NCI-H1417 treated with DMSO at 0.1 percent for 48 hours (cell line): ENCODE data around the gene RSPRY1.

Source experiments
- DNase-seq: peaks from one replicate; lab custom pipeline; 2025; lab: John Stamatoyannopoulos, UW

The RSPRY1 gene

DNA sequence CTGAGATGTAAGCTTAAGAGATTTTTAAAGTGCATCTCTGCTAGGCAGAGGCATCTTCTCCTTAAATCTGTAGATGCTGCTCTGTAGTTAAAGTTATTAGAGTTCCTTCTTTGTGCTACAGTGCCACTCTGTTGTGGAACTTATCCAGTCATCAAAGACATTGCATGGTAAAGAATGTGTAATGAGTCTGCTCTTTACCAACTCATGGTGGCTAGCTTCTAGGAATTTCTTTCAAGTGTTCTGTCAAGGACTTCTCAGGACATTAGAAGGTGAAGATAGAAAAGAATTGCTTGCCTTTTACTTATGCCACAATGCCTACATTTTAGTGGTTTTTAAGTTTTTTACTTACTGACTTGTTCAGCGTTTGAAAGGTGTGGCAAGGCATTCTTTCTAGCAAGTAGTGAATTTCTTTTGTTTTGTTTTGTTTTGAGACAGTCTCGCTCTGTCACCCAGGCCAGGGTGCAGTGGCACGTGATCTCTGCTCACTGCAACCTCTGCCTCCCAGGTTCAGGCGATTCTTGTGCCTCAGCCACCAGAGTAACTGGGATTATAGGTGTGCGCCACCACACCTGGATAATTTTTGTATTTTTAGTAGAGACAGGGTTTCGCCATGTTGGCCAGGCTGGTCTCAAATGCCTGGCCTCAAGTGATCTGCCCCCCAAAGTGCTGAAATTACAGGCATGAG, 38.7 kb downstream of the RSPRY1 start:
- no peak for DNase-seq

DNA sequence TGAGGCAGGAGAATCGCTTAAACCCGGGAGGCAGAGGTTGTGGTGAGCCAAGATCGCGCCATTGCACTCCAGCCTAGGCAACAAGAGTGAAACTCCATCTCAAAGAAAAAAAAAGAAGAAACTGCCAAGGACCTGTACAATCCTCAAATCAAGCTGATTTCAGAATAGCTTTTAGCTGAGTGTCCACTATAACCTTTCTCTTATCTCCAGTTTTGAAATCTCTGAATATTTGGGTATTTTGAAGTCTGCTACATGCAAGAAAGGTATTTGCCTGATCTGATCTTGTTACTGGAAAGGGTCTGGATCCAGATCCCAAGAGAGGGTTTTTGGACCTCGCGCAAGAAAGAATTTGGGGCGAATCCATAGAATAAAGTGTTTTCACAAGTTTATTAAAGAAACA, 39.8 kb downstream of the RSPRY1 start:
- no peak for DNase-seq

DNA sequence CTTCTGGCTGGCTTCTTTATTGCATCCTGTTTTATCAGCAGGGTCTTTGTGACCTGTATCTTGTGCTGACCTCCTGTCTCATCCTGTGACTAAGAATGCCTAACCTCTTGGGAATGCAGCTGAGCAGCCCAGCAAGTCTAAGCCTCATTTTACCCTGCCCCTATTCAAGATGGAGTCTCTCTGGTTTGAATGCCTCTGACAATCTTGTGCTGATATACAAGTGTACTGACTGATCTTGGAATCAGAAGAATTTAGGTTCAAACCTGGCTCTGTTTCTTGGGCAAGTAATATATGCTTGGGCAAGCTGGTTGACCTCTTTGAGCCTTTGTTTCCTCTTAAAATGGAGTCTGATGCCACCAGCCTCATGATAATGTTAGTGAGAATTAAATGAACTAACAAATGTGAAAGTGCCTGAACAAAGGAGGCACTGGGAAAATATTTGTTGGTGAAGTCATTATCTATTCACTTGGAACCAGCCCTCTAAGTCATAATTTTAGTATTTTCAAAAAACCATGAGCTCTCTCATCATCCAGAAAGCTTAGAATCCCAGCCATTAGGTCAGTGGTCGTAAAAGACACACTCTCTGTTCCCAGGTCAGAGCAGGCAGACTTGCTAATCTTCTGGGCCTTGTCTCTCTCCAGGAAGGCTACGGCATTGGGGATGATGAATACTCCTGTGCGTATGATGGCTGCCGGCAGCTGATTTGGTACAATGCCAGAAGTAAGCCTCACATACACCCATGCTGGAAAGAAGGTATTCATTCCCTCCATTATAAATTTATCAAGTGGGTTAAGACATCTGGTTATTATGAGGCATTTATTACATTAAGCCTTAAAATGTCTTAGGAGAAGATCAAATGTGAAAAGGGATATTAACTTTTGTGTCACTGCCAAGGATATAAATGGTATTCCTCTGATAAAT, 40.8 kb downstream of the RSPRY1 start:
- no peak for DNase-seq

- no peak for DNase-seq
Measured at GRCh38 chr16:57229079-57229478, 43.0 kb downstream of the RSPRY1 start.

DNA sequence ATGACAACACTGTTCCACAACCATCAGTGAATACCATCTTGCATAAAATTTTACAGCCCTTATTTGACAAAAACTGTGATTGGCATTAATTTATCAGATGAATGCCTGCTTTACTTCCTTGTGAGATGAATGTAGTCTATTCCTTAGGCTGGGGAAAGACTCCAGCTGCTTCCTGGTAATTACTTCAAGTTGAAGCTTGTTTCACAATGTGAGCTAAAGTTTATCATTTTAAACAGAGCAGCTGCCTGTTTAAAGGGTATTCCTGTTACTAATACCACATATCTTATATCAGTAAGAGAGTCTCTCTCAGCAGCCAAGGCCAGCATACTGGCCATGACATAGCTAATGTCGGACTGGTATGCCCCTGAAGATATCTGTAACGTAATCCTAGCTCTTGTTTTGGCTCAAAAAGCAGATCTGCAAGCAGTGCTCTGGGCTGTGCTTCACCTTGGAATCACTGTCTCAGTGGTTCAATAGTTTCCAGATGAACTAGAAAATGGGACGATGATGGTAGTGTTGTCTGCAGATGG, 45.8 kb downstream of the RSPRY1 start:
- DNase-seq = no peak

- no peak for DNase-seq
Measured at GRCh38 chr16:57233944-57234706, 48.0 kb downstream of the RSPRY1 start.

GRCh38 chr16:57234707-57235092, 48.6 kb downstream of the RSPRY1 start:
- no peak for DNase-seq

- DNase-seq = peak; percentile 20
Measured at GRCh38 chr16:57235128-57236021, 49.2 kb downstream of the RSPRY1 start.

DNA sequence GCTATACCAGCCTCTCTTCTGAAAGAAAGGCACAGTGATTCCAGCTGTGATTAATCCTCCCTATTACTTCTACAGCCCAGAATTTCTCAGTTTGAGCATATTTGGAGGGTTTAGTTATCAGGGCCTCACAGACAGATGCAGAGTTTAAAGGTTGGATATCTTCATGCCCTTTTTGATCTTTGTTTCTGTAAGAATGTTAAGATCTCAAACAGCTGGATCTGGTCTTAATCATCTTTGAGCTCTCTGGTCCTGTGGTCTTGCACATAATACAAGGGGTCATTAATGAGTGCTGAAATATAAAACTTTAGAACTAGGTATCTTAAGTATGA, 49.9 kb downstream of the RSPRY1 start:
- DNase-seq = no peak

- DNase-seq = no peak
Measured at GRCh38 chr16:57238682-57239081, 52.6 kb downstream of the RSPRY1 start.

- no peak for DNase-seq
Measured at GRCh38 chr16:57239107-57239506, 53.0 kb downstream of the RSPRY1 start.

- DNase-seq = no peak
Measured at GRCh38 chr16:57240851-57241250, 54.7 kb downstream of the RSPRY1 start.

DNA sequence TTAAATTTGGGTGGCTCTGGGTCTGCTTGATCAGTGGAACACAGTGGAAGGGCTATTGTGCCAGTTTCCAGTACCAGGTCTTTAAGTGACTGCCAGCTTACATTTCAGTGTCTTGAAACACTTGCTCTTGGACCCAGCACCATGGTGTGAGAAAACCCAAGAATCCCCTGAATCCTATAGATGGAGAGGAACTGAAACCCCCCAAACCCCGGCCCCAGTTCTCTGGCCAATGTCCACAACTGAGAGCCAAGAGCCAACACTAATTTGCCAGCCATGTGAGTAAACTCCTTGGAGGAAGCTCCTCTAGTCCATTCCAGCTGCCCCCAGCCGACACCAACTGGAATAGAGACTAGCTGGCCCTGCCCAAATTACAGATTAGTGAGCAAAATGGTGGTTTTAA, 56.5 kb downstream of the RSPRY1 start:
- no peak for DNase-seq

DNA sequence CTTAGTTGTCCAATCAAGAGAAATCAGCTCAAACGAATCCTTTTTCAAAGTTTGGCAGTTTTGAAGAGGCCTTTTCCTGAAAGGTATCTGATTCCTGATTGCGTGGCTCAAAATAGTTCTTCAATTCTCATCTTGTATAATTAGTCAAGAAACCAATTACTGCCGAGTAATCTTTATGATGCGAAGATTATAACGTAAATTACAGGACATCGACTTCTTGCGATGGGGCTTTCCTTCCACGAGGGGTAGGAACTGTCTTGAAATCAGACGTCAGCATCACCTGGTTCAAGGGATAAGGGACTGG, 58.3 kb downstream of the RSPRY1 start:
- DNase-seq = no peak

- DNase-seq = peak; percentile 91
Measured at GRCh38 chr16:57244767-57245471, 58.8 kb downstream of the RSPRY1 start, which contains the start of gene ARL2BP. Gene ARL2BP, plus strand, starts transcription at chr16:57245259. Its CDS starts 109 bp downstream, at chr16:57245368.

DNA sequence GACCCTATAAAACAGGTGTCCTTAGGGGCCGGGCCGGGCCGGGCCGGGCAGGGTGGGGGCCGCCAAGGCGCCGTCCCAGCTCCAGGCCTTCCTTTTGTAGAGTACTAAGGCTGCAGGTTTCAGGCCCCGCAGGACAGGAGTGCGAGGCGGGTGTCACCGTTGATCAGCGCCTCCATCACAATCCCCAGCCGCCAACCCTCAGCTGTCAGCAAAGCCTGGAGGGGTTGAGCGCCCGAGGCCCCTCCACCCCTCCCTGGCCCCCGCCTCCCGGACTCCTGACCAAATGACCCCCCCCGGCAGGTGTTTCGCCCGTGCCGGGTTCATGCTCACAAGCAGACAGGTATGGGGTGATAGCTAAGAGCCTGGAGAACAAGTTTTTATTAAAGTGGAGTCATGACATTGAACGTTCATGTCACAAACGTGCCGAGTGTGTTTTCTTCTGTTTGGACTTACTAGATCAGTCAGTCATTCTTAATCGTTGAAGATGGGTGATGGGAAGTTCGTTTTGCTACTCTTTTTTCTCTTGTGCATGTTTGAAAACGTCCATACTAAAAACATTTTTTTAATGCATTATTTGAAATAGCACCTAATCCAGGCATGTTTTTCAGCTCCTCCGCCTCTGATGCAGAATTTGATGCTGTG, 59.5 kb downstream of the RSPRY1 start:
- no peak for DNase-seq

DNA sequence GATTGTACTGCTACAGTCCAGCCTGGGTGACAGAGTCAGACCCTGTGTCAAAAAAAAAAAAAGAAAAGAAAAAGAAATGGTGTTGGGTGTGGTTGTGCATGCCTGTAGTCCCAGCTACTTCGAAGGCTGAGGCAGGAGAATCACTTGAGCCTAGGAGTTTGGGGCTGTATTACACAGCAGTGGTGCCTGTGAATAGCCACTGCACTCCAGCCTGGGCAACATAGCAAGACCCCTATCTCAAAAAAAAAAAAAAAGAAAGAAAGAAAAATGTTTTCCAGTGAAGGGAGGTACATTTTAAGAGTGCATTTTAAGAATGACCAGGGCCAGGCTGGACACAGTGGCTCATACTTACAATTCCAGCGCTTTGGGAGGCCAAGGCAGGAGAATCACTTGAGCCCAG, 65.2 kb downstream of the RSPRY1 start:
- no peak for DNase-seq

DNA sequence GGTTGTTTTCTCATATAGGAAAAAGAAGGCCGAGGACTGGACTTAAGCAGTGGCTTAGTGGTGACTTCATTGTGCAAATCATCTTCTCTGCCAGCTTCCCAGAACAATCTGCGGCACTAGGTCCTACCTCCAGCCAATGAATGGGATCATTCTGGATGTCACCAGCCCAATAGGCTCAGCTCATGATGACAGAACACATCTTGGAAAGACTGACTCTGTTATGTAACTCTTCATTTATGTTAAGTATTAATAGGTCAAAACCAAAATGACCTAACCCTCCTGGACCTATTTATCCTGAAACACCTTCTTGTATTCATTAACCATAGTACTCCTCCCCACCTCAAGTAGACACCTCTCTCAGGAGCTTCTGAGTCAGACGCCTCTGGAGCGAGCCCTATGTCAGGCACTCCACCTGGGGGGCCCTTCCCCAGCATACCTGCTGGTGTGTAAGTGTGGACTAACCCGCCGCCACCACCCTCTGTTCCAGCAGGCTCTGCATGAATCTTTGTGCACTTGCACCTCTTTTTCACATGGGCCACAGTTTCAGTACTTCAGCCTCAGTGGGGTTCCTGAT, 66.1 kb downstream of the RSPRY1 start:
- DNase-seq = no peak

GRCh38 chr16:57253466-57253865, 67.3 kb downstream of the RSPRY1 start:
- DNase-seq = no peak
